HepG2 (cell line): ENCODE results near the gene H1-8.

Experiments
- FOXA3 ChIP-seq: IDR thresholded peaks from 2 replicates; pipeline ENCODE4 v1.6.1; 2016; ENCODE audit warnings: missing genetic modification reagents, missing compliant biosample characterization
- RFX1 ChIP-seq: fragments of 450-650 bp; IDR thresholded peaks from 2 replicates; pipeline ENCODE4 v1.6.1; 2017
- SUZ12 ChIP-seq: fragments of 150-350 bp; IDR thresholded peaks from 2 replicates; pipeline ENCODE4 v1.6.1; 2014; ENCODE audit warnings: low read depth, low read length
- ZKSCAN1 ChIP-seq: fragments of 150-350 bp; IDR thresholded peaks from 2 replicates; pipeline ENCODE4 v1.6.1; 2014; ENCODE audit warnings: low read length
- TF ChIP-seq, protein P1 (sequence below): sonication (generic); formaldehyde crosslinking; IDR thresholded peaks from 2 replicates; pipeline ENCODE4 v1.4.0; 2020; ENCODE audit warnings: mild to moderate bottlenecking, missing genetic modification reagents
- TF ChIP-seq, protein P2 (sequence below): sonication (generic); formaldehyde crosslinking; IDR thresholded peaks from 2 replicates; pipeline ENCODE4 v1.8.0; 2022; ENCODE audit warnings: low read depth, missing genetic modification reagents
- TF ChIP-seq, protein P3 (sequence below): sonication (generic); formaldehyde crosslinking; IDR thresholded peaks from 2 replicates; pipeline ENCODE4 v1.4.0; 2020; ENCODE audit warnings: low read depth, missing genetic modification reagents
- TF ChIP-seq, protein P4 (sequence below), 2 experiments: sonication (generic) in 1 of 2; formaldehyde crosslinking in 1 of 2; IDR thresholded peaks; 2 replicates each; pipeline versions ENCODE4 v1.5.1 to v1.6.1; 2011 to 2020; ENCODE audit warnings: borderline replicate concordance in 1 of 2, low read depth in 1 of 2, low read length in 1 of 2, mild to moderate bottlenecking in 1 of 2, missing genetic modification reagents in 1 of 2, moderate library complexity in 1 of 2
- TF ChIP-seq, protein P5 (sequence below): IDR thresholded peaks from 2 replicates; pipeline ENCODE4 v1.6.1; 2016
- TF ChIP-seq, protein P6 (sequence below): sonication (generic); formaldehyde crosslinking; IDR thresholded peaks from 2 replicates; pipeline ENCODE4 v1.5.0; 2020; ENCODE audit warnings: mild to moderate bottlenecking, missing genetic modification reagents

DNA sequence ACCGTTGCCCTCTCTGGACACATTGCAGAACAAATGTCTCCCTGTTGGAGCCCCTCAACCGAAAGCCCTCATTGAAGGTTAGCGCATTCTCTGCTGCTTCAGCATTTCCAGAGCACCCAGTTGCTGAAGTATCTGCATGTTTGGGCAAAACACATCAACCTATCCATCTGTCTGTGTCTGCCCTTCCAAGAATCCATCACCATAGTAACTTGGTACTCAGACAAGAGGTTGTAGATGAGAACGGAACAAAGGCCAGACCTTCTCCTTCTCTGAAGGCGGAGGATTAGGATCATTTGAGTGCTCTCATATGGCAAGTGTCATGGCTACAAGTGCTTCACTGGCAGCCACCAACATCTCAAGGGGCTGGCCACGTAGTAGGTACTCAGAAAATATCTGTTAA is 37.6 kb upstream of the H1-8 start:
- TF ChIP-seq, protein P1, sequence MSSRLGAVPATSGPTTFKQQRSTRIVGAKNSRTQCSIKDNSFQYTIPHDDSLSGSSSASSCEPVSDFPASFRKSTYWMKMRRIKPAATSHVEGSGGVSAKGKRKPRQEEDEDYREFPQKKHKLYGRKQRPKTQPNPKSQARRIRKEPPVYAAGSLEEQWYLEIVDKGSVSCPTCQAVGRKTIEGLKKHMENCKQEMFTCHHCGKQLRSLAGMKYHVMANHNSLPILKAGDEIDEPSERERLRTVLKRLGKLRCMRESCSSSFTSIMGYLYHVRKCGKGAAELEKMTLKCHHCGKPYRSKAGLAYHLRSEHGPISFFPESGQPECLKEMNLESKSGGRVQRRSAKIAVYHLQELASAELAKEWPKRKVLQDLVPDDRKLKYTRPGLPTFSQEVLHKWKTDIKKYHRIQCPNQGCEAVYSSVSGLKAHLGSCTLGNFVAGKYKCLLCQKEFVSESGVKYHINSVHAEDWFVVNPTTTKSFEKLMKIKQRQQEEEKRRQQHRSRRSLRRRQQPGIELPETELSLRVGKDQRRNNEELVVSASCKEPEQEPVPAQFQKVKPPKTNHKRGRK (CRISPR knock-in tag), result no peak
- TF ChIP-seq RFX1 (no peak), ZKSCAN1 (no peak), SUZ12 (no peak), FOXA3 (CRISPR knock-in tag) (no peak)
- TF ChIP-seq, protein P2, sequence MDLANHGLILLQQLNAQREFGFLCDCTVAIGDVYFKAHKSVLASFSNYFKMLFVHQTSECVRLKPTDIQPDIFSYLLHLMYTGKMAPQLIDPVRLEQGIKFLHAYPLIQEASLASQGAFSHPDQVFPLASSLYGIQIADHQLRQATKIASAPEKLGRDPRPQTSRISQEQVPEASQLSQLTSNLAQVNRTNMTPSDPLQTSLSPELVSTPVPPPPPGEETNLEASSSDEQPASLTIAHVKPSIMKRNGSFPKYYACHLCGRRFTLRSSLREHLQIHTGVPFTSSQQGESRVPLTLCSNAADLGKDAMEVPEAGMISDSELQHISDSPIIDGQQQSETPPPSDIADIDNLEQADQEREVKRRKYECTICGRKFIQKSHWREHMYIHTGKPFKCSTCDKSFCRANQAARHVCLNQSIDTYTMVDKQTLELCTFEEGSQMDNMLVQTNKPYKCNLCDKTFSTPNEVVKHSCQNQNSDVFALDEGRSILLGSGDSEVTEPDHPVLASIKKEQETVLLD (CRISPR knock-in tag), result no peak
- TF ChIP-seq, protein P3, sequence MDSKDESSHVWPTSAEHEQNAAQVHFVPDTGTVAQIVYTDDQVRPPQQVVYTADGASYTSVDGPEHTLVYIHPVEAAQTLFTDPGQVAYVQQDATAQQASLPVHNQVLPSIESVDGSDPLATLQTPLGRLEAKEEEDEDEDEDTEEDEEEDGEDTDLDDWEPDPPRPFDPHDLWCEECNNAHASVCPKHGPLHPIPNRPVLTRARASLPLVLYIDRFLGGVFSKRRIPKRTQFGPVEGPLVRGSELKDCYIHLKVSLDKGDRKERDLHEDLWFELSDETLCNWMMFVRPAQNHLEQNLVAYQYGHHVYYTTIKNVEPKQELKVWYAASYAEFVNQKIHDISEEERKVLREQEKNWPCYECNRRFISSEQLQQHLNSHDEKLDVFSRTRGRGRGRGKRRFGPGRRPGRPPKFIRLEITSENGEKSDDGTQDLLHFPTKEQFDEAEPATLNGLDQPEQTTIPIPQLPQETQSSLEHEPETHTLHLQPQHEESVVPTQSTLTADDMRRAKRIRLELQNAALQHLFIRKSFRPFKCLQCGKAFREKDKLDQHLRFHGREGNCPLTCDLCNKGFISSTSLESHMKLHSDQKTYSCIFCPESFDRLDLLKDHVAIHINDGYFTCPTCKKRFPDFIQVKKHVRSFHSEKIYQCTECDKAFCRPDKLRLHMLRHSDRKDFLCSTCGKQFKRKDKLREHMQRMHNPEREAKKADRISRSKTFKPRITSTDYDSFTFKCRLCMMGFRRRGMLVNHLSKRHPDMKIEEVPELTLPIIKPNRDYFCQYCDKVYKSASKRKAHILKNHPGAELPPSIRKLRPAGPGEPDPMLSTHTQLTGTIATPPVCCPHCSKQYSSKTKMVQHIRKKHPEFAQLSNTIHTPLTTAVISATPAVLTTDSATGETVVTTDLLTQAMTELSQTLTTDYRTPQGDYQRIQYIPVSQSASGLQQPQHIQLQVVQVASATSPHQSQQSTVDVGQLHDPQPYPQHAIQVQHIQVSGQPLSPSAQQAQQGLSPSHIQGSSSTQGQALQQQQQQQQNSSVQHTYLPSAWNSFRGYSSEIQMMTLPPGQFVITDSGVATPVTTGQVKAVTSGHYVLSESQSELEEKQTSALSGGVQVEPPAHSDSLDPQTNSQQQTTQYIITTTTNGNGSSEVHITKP (CRISPR knock-in tag), result no peak
- TF ChIP-seq, protein P4, sequence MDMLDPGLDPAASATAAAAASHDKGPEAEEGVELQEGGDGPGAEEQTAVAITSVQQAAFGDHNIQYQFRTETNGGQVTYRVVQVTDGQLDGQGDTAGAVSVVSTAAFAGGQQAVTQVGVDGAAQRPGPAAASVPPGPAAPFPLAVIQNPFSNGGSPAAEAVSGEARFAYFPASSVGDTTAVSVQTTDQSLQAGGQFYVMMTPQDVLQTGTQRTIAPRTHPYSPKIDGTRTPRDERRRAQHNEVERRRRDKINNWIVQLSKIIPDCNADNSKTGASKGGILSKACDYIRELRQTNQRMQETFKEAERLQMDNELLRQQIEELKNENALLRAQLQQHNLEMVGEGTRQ (IDR thresholded peaks at IDR 0.05; ENCODE audit: low read depth, low read length), result no peak
- TF ChIP-seq, protein P4 (CRISPR knock-in tag; IDR thresholded peaks at IDR 0.05; ENCODE audit: borderline replicate concordance), result no peak
- TF ChIP-seq, protein P5, sequence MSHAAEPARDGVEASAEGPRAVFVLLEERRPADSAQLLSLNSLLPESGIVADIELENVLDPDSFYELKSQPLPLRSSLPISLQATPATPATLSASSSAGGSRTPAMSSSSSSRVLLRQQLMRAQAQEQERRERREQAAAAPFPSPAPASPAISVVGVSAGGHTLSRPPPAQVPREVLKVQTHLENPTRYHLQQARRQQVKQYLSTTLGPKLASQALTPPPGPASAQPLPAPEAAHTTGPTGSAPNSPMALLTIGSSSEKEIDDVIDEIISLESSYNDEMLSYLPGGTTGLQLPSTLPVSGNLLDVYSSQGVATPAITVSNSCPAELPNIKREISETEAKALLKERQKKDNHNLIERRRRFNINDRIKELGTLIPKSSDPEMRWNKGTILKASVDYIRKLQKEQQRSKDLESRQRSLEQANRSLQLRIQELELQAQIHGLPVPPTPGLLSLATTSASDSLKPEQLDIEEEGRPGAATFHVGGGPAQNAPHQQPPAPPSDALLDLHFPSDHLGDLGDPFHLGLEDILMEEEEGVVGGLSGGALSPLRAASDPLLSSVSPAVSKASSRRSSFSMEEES (CRISPR knock-in tag), result no peak
- TF ChIP-seq, protein P6, sequence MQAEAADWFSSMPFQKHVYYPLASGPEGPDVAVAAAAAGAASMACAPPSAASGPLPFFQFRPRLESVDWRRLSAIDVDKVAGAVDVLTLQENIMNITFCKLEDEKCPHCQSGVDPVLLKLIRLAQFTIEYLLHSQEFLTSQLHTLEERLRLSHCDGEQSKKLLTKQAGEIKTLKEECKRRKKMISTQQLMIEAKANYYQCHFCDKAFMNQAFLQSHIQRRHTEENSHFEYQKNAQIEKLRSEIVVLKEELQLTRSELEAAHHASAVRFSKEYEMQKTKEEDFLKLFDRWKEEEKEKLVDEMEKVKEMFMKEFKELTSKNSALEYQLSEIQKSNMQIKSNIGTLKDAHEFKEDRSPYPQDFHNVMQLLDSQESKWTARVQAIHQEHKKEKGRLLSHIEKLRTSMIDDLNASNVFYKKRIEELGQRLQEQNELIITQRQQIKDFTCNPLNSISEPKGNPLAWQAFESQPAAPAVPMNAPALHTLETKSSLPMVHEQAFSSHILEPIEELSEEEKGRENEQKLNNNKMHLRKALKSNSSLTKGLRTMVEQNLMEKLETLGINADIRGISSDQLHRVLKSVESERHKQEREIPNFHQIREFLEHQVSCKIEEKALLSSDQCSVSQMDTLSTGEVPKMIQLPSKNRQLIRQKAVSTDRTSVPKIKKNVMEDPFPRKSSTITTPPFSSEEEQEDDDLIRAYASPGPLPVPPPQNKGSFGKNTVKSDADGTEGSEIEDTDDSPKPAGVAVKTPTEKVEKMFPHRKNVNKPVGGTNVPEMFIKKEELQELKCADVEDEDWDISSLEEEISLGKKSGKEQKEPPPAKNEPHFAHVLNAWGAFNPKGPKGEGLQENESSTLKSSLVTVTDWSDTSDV (CRISPR knock-in tag), result no peak
